KMS-11 (cell line): ENCODE measurements around the gene IFITM2.
"Not testable (repeated sequence)": the region's sequence is repeated elsewhere in the genome, so short reads cannot be mapped to it uniquely, and the experiment has no call there.

Source experiments
- H2AFZ ChIP-seq: fragments of 200-600 bp; sonication (generic); 2 replicates; pipeline ENCODE4 v1.6.1; 2016; ENCODE audit warnings: antibody characterized with exemption, mixed run types, low read depth
- H3K27ac ChIP-seq: fragments of 200-600 bp; sonication (generic); 2 replicates; pipeline ENCODE4 v1.6.1; 2016; ENCODE audit warnings: mild to moderate bottlenecking, mixed run types
- H3K27me3 ChIP-seq: fragments of 200-600 bp; sonication (generic); 2 replicates; pipeline ENCODE4 v1.6.1; 2017; ENCODE audit warnings: mild to moderate bottlenecking, low read depth, mixed run types, moderate library complexity; ENCODE audit not compliant: insufficient read depth
- H3K36me3 ChIP-seq: fragments of 200-600 bp; sonication (generic); 2 replicates; pipeline ENCODE4 v1.6.1; 2017; ENCODE audit warnings: mild to moderate bottlenecking, mixed run types; ENCODE audit not compliant: insufficient read depth
- H3K4me1 ChIP-seq: fragments of 200-600 bp; sonication (generic); 2 replicates; pipeline ENCODE4 v1.6.1; 2016; ENCODE audit warnings: mild to moderate bottlenecking, low read depth, mixed run types; ENCODE audit not compliant: poor library complexity, severe bottlenecking
- H3K4me2 ChIP-seq: fragments of 200-600 bp; sonication (generic); 2 replicates; pipeline ENCODE4 v1.7.0; 2016; ENCODE audit warnings: mild to moderate bottlenecking, mixed run types
- H3K4me3 ChIP-seq: fragments of 200-600 bp; sonication (generic); IDR thresholded peaks from 2 replicates; pipeline ENCODE4 v1.6.1; 2017; ENCODE audit warnings: low read depth, low read length, mixed read lengths; ENCODE audit not compliant: insufficient read depth
- H3K79me2 ChIP-seq: fragments of 200-600 bp; sonication (generic); 2 replicates; pipeline ENCODE4 v1.6.1; 2016; ENCODE audit warnings: low read depth, mixed run types; ENCODE audit not compliant: insufficient read depth
- H3K9ac ChIP-seq: fragments of 200-600 bp; sonication (generic); 2 replicates; pipeline ENCODE4 v1.6.1; 2016; ENCODE audit warnings: mild to moderate bottlenecking, mixed run types
- H4K20me1 ChIP-seq: fragments of 200-600 bp; sonication (generic); 2 replicates; pipeline ENCODE4 v1.6.1; 2016; ENCODE audit warnings: mild to moderate bottlenecking, mixed run types; ENCODE audit not compliant: insufficient read depth
- CTCF ChIP-seq: fragments of 200-600 bp; sonication (generic); conservative IDR thresholded peaks from 2 replicates; pipeline ENCODE4 v1.6.1; 2017; ENCODE audit warnings: low read depth, mild to moderate bottlenecking, antibody characterized with exemption, low read length, moderate library complexity, mixed read lengths

The IFITM2 gene

GRCh38 chr11:319121-319887 lies 11.7 kb downstream of the IFITM2 start:
- not testable (repeated sequence) for H3K27ac ChIP-seq, H3K4me1 ChIP-seq, H4K20me1 ChIP-seq, H3K4me2 ChIP-seq, H3K36me3 ChIP-seq, H3K79me2 ChIP-seq, H3K9ac ChIP-seq, H3K4me3 ChIP-seq, H2AFZ ChIP-seq
- H3K27me3 ChIP-seq = peaks cover 43% of the 10 kb centered on the region

DNA sequence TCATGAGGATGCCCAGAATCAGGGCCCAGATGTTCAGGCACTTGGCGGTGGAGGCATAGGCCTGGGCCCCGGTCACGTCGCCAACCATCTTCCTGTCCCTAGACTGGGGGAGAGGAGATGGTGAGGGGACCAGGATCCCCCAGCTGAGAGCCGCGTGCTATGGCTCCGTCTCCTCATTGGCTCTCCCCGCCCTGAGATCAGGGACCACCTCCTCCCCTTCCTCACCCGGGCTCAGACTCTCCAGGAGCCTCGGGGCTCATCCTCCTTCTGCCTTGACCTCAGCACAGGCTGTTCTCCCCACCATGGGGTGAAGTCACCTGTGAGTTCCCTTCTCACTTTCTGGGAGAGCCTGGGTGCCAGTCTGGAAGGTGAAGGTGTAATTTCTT lies 12.3 kb downstream of the IFITM2 start:
- H3K9ac ChIP-seq, H3K27ac ChIP-seq, H2AFZ ChIP-seq, H3K4me3 ChIP-seq, H4K20me1 ChIP-seq, H3K4me2 ChIP-seq, H3K4me1 ChIP-seq, H3K79me2 ChIP-seq, H3K36me3 ChIP-seq: not testable (repeated sequence)
- H3K27me3 ChIP-seq = peaks cover 43% of the 10 kb centered on the region

GRCh38 chr11:324156-324555 lies 16.5 kb downstream of the IFITM2 start:
- peaks cover 47% of the 10 kb centered on the region for H3K27me3 ChIP-seq
- H3K4me1 ChIP-seq = peaks cover 11% of the 10 kb centered on the region
- H3K4me2 ChIP-seq = no peak overlapping the region
- no peaks in the 10 kb centered on the region for H3K79me2 ChIP-seq
- H4K20me1 ChIP-seq = no peaks in the 10 kb centered on the region
- H2AFZ ChIP-seq = no peak overlapping the region
- no peak overlapping the region for H3K27ac ChIP-seq
- H3K36me3 ChIP-seq = no peaks in the 10 kb centered on the region
- no peak overlapping the region for H3K4me3 ChIP-seq
- no peak for TF ChIP-seq CTCF
- no peak overlapping the region for H3K9ac ChIP-seq

DNA sequence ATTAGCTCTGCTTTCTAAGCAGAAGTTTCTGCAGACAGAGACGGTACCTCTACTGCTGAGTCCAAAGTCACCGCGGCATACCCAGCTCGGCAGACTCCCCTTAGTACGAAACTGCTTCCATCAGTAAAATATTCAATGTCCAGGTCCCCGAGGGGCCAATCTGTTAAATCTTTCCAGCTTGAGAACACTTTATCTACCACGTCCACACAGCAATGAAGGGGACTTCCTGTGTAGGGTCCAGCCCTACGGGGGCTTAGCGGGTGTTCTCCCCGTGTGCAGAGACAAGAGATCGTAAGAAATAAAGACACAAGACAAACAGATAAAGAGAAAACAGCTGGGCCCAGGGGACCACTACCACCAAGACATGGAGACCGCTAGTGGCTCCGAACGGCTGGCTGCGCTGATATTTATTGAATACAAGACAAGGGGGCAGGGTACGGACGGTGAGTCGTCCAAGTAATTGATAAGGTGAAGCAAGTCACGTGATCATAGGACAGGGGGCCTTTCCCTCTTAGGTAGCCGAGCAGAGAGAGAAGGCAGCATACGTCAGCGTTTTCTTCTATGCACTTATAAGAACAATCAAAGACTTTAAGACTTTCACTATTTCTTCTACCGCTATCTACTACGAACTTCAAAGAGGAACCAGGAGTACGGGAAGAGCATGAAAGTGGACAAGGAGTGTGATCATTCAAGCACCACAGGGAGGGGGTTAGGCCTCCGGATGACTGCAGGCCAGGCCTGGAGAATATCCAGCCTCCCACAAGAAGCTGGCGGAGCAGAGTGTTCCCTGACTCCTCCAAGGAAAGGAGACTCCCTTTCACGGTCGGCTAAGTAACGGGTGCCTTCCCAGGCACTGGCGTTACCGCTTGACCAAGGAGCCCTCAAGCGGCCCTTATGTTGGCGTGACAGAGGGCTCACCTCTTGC lies 17.2 kb downstream of the IFITM2 start:
- not testable (repeated sequence) for H3K79me2 ChIP-seq, H3K36me3 ChIP-seq, H2AFZ ChIP-seq, H4K20me1 ChIP-seq, H3K4me2 ChIP-seq, H3K27ac ChIP-seq, H3K4me3 ChIP-seq, H3K9ac ChIP-seq
- peaks cover 50% of the 10 kb centered on the region for H3K27me3 ChIP-seq
- H3K4me1 ChIP-seq = peaks cover 16% of the 10 kb centered on the region

DNA sequence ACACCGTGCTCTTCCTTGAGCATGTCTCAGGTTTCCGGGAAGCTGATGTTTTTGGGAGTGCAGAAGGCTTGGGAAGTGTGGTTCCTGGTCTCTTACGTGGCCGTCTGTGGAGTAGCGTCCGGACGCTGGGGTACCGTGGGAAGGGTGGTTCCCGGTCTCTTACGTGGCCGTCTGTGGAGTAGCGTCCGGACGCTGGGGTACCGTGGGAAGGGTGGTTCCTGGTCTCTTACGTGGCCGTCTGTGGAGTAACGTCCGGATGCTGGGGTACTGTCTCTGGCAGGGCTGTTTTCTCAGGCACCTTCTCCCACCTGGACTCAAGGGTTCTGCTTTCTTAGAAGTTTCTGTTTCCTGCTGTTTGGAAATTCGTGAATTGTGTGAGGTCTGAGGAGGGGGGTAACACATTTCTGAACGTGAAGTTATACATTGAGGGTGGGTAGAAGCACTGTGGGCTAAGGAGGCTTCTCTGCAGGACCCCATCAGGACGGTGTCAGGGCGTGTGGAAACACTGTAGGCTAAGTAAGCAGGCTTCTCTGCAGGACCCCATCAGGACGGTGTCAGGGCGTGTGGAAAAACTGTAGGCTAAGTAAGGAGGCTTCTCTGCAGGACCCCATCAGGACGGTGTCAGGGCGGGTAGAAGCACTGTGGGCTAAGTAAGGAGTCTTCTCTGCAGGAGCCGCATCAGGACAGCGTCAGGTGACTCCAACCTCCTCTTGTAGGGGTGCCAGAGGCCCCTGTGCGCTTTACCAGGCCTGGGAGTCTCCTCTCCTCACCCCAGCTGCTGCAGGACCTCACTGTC lies 18.4 kb downstream of the IFITM2 start:
- H4K20me1 ChIP-seq = no peaks in the 10 kb centered on the region
- H3K27ac ChIP-seq = no peak overlapping the region
- no peak overlapping the region for H3K4me2 ChIP-seq
- no peaks in the 10 kb centered on the region for H3K79me2 ChIP-seq
- no peak for TF ChIP-seq CTCF
- peaks cover 27% of the 10 kb centered on the region for H3K4me1 ChIP-seq
- H2AFZ ChIP-seq = no peak overlapping the region
- H3K36me3 ChIP-seq = no peaks in the 10 kb centered on the region
- H3K9ac ChIP-seq = no peak overlapping the region
- H3K4me3 ChIP-seq = no peak overlapping the region
- peaks cover 54% of the 10 kb centered on the region for H3K27me3 ChIP-seq
